Measurements from ENCODE around the gene COL11A2. TPM values are rescaled to one million over a fixed set of nuclear protein-coding genes. Genes with fewer than 3 reads are reported as not detected.
A peak's percentile ranks its signal among the peaks of the same experiment; 100 is the strongest.

COL11A2 gene
- total and polyA plus RNA-seq, 2 of the 13 experiments (the other 11 are each of a cell fraction or from before 2014, with no cell fraction given): 0.55 TPM

DNA sequence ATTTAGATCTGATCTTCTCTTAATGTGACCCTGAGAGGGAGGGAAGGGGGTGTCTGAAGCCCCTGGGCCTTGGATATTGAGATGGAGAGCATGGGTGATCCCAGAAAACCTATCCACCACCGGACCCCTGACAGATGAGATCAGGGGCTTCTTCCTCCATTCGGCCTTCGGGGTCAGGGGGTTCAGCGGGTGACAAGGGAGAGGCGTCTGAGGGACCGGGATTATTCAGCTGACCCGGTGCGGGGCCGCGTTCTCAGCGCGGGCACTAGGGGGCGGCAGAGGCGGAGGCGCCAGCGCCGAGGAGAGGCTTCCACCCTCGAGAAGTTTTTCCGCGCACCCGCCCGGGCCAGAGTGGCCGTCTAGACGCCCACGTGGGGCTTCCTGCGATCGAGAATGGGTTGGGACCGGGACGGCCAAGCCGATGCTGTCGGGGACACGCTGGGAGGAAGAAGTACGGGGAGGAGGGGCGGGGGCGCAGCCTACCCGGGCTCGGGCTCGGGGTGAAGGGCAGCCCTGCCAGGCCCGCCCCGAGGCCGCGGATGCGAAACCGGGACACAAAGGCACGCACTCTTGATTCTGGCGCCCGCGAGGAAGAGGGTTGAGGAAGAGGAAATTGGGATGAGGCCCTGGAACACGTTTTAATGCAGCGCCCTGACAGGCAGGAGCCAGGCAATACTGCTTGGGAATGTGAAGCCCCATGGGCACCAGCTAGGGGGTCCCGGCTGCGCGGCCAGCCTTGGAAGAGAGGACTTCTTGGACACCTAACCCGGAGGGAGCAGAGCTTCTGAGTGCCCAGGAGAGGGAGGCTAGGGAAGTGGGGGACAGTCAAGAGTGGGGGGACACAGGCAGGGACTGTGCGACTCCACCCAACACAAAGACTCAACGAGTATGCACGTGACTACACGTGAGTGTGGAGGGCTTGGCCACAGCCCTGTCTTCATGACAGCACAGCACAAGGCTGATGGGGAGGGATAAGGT lies 30.6 kb downstream of the COL11A2 start (continued):
- TF ChIP-seq, protein P1, sequence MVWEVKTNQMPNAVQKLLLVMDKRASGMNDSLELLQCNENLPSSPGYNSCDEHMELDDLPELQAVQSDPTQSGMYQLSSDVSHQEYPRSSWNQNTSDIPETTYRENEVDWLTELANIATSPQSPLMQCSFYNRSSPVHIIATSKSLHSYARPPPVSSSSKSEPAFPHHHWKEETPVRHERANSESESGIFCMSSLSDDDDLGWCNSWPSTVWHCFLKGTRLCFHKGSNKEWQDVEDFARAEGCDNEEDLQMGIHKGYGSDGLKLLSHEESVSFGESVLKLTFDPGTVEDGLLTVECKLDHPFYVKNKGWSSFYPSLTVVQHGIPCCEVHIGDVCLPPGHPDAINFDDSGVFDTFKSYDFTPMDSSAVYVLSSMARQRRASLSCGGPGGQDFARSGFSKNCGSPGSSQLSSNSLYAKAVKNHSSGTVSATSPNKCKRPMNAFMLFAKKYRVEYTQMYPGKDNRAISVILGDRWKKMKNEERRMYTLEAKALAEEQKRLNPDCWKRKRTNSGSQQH (CRISPR knock-in tag; IDR thresholded peaks at IDR 0.05; ENCODE audit: low read depth): no peak
- TF ChIP-seq ZFX (CRISPR knock-in tag; IDR thresholded peaks at IDR 0.05; ENCODE audit: low read depth) (peak; percentile 73), TCF7 (IDR thresholded peaks at IDR 0.05; ENCODE audit: low read depth) (no peak), ZNF562 (CRISPR knock-in tag; IDR thresholded peaks at IDR 0.05; ENCODE audit: borderline replicate concordance) (no peak), HNRNPL (IDR thresholded peaks at IDR 0.05; ENCODE audit: low read depth, low read length) (0 out of 2 replicates have a peak, but pooled peaks have one; percentile 59), ZNF704 (CRISPR knock-in tag; IDR thresholded peaks at IDR 0.05; ENCODE audit: borderline replicate concordance) (no peak), GATA4 (IDR thresholded peaks at IDR 0.05; ENCODE audit: borderline replicate concordance, low read depth) (no peak), ZBTB49 (CRISPR knock-in tag; IDR thresholded peaks at IDR 0.05; ENCODE audit: borderline replicate concordance) (no peak), PLRG1 (conservative IDR thresholded peaks at IDR 0.05) (no peak), HMG20A (CRISPR knock-in tag; IDR thresholded peaks at IDR 0.05; ENCODE audit: borderline replicate concordance) (no peak), ZNF33A (CRISPR knock-in tag; IDR thresholded peaks at IDR 0.05; ENCODE audit: borderline replicate concordance) (peak; percentile 82; the same call in 1 of the 2 replicates), ATRX (CRISPR knock-in tag; IDR thresholded peaks at IDR 0.05; ENCODE audit: borderline replicate concordance) (no peak)
- TF ChIP-seq, protein P2, sequence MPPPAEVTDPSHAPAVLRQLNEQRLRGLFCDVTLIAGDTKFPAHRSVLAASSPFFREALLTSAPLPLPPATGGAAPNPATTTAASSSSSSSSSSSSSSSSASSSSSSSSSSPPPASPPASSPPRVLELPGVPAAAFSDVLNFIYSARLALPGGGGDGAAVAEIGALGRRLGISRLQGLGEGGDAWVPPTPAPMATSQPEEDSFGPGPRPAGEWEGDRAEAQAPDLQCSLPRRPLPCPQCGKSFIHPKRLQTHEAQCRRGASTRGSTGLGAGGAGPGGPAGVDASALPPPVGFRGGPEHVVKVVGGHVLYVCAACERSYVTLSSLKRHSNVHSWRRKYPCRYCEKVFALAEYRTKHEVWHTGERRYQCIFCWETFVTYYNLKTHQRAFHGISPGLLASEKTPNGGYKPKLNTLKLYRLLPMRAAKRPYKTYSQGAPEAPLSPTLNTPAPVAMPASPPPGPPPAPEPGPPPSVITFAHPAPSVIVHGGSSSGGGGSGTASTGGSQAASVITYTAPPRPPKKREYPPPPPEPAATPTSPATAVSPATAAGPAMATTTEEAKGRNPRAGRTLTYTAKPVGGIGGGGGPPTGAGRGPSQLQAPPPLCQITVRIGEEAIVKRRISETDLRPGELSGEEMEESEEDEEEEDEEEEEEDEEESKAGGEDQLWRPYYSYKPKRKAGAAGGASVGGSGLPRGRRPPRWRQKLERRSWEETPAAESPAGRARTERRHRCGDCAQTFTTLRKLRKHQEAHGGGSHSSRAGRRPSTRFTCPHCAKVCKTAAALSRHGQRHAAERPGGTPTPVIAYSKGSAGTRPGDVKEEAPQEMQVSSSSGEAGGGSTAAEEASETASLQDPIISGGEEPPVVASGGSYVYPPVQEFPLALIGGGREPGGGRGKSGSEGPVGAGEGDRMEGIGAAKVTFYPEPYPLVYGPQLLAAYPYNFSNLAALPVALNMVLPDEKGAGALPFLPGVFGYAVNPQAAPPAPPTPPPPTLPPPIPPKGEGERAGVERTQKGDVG (CRISPR knock-in tag; IDR thresholded peaks at IDR 0.05; ENCODE audit: borderline replicate concordance): no peak
- TF ChIP-seq, protein P3, sequence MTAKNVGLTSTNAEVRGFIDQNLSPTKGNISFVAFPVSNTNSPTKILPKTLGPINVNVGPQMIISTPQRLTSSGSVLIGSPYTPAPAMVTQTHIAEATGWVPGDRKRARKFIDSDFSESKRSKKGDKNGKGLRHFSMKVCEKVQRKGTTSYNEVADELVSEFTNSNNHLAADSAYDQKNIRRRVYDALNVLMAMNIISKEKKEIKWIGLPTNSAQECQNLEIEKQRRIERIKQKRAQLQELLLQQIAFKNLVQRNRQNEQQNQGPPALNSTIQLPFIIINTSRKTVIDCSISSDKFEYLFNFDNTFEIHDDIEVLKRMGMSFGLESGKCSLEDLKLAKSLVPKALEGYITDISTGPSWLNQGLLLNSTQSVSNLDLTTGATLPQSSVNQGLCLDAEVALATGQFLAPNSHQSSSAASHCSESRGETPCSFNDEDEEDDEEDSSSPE (CRISPR knock-in tag; IDR thresholded peaks at IDR 0.05): peak; percentile 61; the same call in 1 of the 2 replicates
